Liver (tissue), 9 donors: ENCODE measurements around the gene NFIB. TPM values are rescaled to one million over a fixed set of nuclear protein-coding genes. Genes with fewer than 3 reads are reported as not detected.
A peak's percentile ranks its signal among the peaks of the same experiment; 100 is the strongest.

ENCODE experiments used
- DNase-seq: peaks from one replicate; pipeline ENCODE4 v3.0.0-alpha.2; 2017; ENCODE audit warnings: low spot score
- H3K27ac ChIP-seq, 2 donors: one replicate each; pipeline ENCODE4 v1.7.0; 2013; ENCODE audit warnings: inconsistent platforms in 2 of 2, low read length in 2 of 2, control low read depth in 1 of 2, low read depth in 1 of 2, mild to moderate bottlenecking in 1 of 2
- H3K27me3 ChIP-seq, 4 donors: one replicate each; pipeline versions ENCODE4 v1.6.1 to v1.7.0; 2013; ENCODE audit warnings: low read length in 3 of 4, inconsistent platforms in 1 of 4, mild to moderate bottlenecking in 1 of 4, moderate library complexity in 1 of 4; ENCODE audit not compliant: control insufficient read depth in 4 of 4, insufficient read depth in 4 of 4
- H3K36me3 ChIP-seq, 4 donors: one replicate each; pipeline versions ENCODE4 v1.6.1 to v1.7.0; 2013; ENCODE audit warnings: low read length in 3 of 4, mild to moderate bottlenecking in 3 of 4, low read depth in 1 of 4, moderate library complexity in 1 of 4; ENCODE audit not compliant: control insufficient read depth in 4 of 4, insufficient read depth in 3 of 4
- H3K4me1 ChIP-seq, 4 donors: one replicate each; pipeline versions ENCODE4 v1.6.1 to v1.7.0; 2013; ENCODE audit warnings: low read length in 3 of 4, mild to moderate bottlenecking in 3 of 4, moderate library complexity in 1 of 4; ENCODE audit not compliant: control insufficient read depth in 4 of 4, insufficient read depth in 4 of 4
- H3K4me3 ChIP-seq, 3 donors: one replicate each; pipeline versions ENCODE4 v1.6.1 to v1.7.0; 2013; ENCODE audit warnings: low read length in 3 of 3, control low read depth in 1 of 3, low read depth in 1 of 3, mild to moderate bottlenecking in 1 of 3
- H3K9ac ChIP-seq, 2 donors: one replicate each; pipeline ENCODE4 v1.7.0; 2013; ENCODE audit warnings: low read length in 2 of 2, mild to moderate bottlenecking in 2 of 2, moderate library complexity in 2 of 2, control low read depth in 1 of 2, low read depth in 1 of 2
- H3K9me3 ChIP-seq, 4 donors: one replicate each; pipeline versions ENCODE4 v1.6.1 to v1.7.0; 2013; ENCODE audit warnings: low read length in 3 of 4; ENCODE audit not compliant: control insufficient read depth in 4 of 4
- EGR1 ChIP-seq, 2 donors: IDR thresholded peaks; 2 replicates each; pipeline ENCODE4 v1.6.1; 2016 to 2018; ENCODE audit warnings: antibody characterized with exemption in 2 of 2, low read depth in 2 of 2
- FOXA1 ChIP-seq: IDR thresholded peaks from 2 replicates; pipeline ENCODE4 v1.6.1; 2016; ENCODE audit warnings: antibody characterized with exemption
- FOXA2 ChIP-seq: IDR thresholded peaks from 2 replicates; pipeline ENCODE4 v1.6.1; 2016; ENCODE audit warnings: antibody characterized with exemption
- GABPA ChIP-seq, 2 donors: IDR thresholded peaks in 1 of 2; conservative IDR thresholded peaks in 1 of 2; 2 replicates each; pipeline ENCODE4 v1.6.1; 2016; ENCODE audit warnings: antibody characterized with exemption in 2 of 2, mild to moderate bottlenecking in 1 of 2, moderate library complexity in 1 of 2
- HNF4A ChIP-seq, 2 donors: conservative IDR thresholded peaks; 2 replicates each; pipeline ENCODE4 v1.6.1; 2016; ENCODE audit warnings: antibody characterized with exemption in 2 of 2, mild to moderate bottlenecking in 2 of 2
- HNF4G ChIP-seq: IDR thresholded peaks from 2 replicates; pipeline ENCODE4 v1.6.1; 2016; ENCODE audit warnings: antibody characterized with exemption
- JUND ChIP-seq, 2 donors: IDR thresholded peaks; 2 replicates each; pipeline ENCODE4 v1.6.1; 2016; ENCODE audit warnings: antibody characterized with exemption in 2 of 2
- NR2F2 ChIP-seq: IDR thresholded peaks from 2 replicates; pipeline ENCODE4 v1.6.1; 2016; ENCODE audit warnings: antibody characterized with exemption
- RAD21 ChIP-seq, 2 donors: IDR thresholded peaks; 2 replicates each; pipeline ENCODE4 v1.6.1; 2016; ENCODE audit warnings: antibody characterized with exemption in 2 of 2, mild to moderate bottlenecking in 2 of 2
- RXRA ChIP-seq, 2 donors: IDR thresholded peaks; 2 replicates each; pipeline ENCODE4 v1.6.1; 2017 to 2018; ENCODE audit warnings: antibody characterized with exemption in 2 of 2, mild to moderate bottlenecking in 1 of 2
- SP1 ChIP-seq: IDR thresholded peaks from 2 replicates; pipeline ENCODE4 v1.6.1; 2018; ENCODE audit warnings: antibody characterized with exemption, mild to moderate bottlenecking
- TAF1 ChIP-seq: conservative IDR thresholded peaks from 2 replicates; pipeline ENCODE4 v1.6.1; 2016; ENCODE audit warnings: antibody characterized with exemption, mild to moderate bottlenecking
- YY1 ChIP-seq: IDR thresholded peaks from 2 replicates; pipeline ENCODE4 v1.6.1; 2016; ENCODE audit warnings: antibody characterized with exemption, mild to moderate bottlenecking
- WGBS: extraction: QIAGEN DNeasy Blood & Tissue Kit; methylation state at CpG from one replicate; pipeline ENCODE4 v1.1.7; 2013; 5-methylcytosine and 5-hydroxymethylcytosine counted together
- polyA plus RNA-seq, 2 donors: library from polyadenylated mRNA; stranded (reverse) in 1 of 2; unstranded in 1 of 2; fragments of 200-250 nt in 1 of 2; fragments of >200 nt in 1 of 2; fragmentation: Nextera tagmentation in 1 of 2; extraction: Ambion mirVana in 1 of 2; gene quantifications; one replicate each; pipeline versions ENCODE4 v1.2.1 to v1.2.3, GENCODE V29; 2013 to 2015
- total RNA-seq, 2 donors: library from RNA; depleted of rRNA; stranded (reverse); fragments of >200 nt; gene quantifications; one replicate each; pipeline ENCODE4 v1.2.3, GENCODE V29; 2014
- TF ChIP-seq, protein P1 (sequence below): IDR thresholded peaks from 2 replicates; pipeline ENCODE4 v1.6.1; 2016; ENCODE audit warnings: antibody characterized with exemption
- TF ChIP-seq, protein P2 (sequence below): IDR thresholded peaks from 2 replicates; pipeline ENCODE4 v1.6.1; 2016; ENCODE audit warnings: antibody characterized with exemption
- TF ChIP-seq, protein P3 (sequence below): IDR thresholded peaks from 2 replicates; pipeline ENCODE4 v1.6.1; 2016; ENCODE audit warnings: antibody characterized with exemption
- TF ChIP-seq, protein P4 (sequence below): IDR thresholded peaks from 2 replicates; pipeline ENCODE4 v1.6.1; 2016; ENCODE audit warnings: antibody characterized with exemption, mild to moderate bottlenecking
- TF ChIP-seq, protein P5 (sequence below): fragments of 150-350 bp; IDR thresholded peaks from 2 replicates; pipeline ENCODE4 v1.5.1; 2017; ENCODE audit warnings: improper control_type of control experiment, low read depth, low read length; ENCODE audit not compliant: missing input control
- donor health status: healthy.
- donor health status: healthy.
- donor health status: healthy.
- donor health status: healthy.
- donor health status: healthy.

The NFIB gene
- total and polyA plus RNA-seq, 4 donors, result 3.2 to 23.2 (median 8.0) TPM

DNA sequence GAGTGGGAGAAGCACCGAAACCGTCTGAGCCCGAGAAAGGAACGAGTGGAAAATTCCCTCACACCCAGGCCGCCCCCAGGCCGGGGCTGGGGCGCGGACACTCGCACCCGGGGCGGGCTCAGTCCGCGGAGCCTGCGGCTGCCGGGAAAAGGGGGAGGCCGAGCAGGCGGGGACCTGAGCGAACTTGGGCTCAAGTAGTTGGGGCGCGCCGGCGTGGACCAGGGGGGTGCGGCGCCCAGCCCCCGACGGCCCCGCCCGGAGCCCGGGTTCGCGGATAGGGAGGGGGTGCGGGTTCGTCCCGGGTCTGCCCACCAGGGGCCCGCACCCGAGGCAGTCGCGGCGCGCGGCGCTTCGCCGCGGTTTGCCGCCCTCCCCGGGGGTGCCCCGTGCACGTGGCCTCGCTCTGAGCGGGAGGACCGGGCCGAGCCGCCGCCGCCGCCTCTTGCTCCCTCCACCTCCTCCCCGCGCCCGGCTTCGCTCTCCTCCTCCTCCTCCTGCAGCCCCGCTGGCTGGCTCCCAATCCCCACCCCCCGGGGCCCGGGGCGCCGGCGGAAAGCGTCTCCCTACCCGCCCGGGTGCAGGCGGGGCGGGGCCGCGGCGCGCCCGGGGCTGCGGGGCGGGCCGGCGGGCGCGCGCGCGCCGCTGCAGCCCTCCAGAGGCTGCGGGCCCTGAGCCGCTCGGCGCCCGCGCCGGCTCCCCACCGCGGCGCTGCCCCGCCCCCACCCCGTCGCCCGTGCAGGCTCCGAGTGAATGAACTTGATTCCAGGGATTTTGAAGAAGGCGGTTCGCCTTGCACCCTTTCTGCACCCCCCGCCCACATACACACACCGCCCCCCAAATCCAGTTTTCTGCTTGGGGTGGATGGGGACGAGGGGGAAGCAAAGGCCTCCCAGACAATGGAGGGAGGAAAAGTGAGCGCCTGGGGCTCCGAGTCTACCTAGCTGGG, 1.3 kb upstream of the NFIB start:
- TF ChIP-seq YY1, result no peak
- no peak for TF ChIP-seq NR2F2
- TF ChIP-seq RXRA (IDR thresholded peaks at IDR 0.05), result no peak
- TF ChIP-seq, protein P1, sequence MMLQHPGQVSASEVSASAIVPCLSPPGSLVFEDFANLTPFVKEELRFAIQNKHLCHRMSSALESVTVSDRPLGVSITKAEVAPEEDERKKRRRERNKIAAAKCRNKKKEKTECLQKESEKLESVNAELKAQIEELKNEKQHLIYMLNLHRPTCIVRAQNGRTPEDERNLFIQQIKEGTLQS, result no peak
- no peak for TF ChIP-seq JUND (IDR thresholded peaks at IDR 0.05)
- no peak for TF ChIP-seq GABPA (IDR thresholded peaks at IDR 0.05 in 1 of 2, conservative IDR thresholded peaks at IDR 0.05 in 1 of 2)
- WGBS, result under 1% methylated on average over 109 of the region's 109 CpGs
- Histone ChIP-seq H3K9ac (peak overlapping the region; percentile 85 to 86), H3K4me3 (peak overlapping the region; percentile 77 to 95 (median 83)), H3K9me3 (no peaks in the 10 kb centered on the region), H3K36me3 (no peaks in the 10 kb centered on the region), H3K27me3 (no peaks in the 10 kb centered on the region), H3K27ac (peak overlapping the region; percentile 98 to 99), H3K4me1 (peaks cover 5 to 48% (median 31%) of the 10 kb centered on the region in 4 donors)
- peak; percentile 71 for DNase-seq

DNA sequence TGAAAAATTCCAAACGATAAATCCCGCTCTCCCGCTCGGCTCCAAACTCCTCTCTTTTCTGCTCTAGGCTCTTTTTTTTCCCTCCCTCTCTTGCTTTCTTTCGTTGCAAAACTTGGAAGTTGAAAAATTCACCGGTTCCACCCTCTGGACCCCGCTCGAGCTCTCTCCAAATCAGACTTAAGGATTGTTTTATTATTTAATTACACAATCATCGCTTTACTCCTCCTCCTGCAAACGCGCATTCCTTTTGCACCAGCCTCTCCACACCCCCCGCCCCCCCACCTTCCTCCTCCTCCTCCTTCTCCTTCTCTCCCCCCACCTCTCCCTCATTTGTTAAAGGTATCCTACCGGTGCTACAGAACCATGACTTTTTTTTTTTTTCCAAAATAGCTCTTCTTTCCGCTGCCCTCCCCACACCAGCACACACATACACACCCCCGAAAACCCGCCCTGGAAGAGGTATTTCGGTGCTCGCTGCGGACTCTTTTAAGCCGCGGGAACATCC, 535 bp upstream of the NFIB start:
- no peaks in the 10 kb centered on the region for H3K36me3 ChIP-seq
- H3K27ac ChIP-seq, result peak overlapping the region; percentile 98 to 99
- peaks cover 5 to 46% (median 28%) of the 10 kb centered on the region in 4 donors for H3K4me1 ChIP-seq
- H3K4me3 ChIP-seq, result peak overlapping the region; percentile 77 to 95 (median 83)
- TF ChIP-seq FOXA2 (no peak), HNF4G (no peak), SP1 (peak; percentile 23), JUND (IDR thresholded peaks at IDR 0.05) (peak in 1 of 2 donors; percentile 40), RAD21 (IDR thresholded peaks at IDR 0.05) (peak; percentile 19 to 24), NR2F2 (no peak), TAF1 (peak; percentile 59), HNF4A (conservative IDR thresholded peaks at IDR 0.05) (peak; percentile 22 to 29), RXRA (IDR thresholded peaks at IDR 0.05) (peak in 1 of 2 donors; percentile 17), YY1 (no peak), GABPA (IDR thresholded peaks at IDR 0.05 in 1 of 2, conservative IDR thresholded peaks at IDR 0.05 in 1 of 2) (no peak), FOXA1 (no peak), EGR1 (IDR thresholded peaks at IDR 0.05; ENCODE audit: low read depth in 2 of 2) (peak in 1 of 2 donors; percentile 20)
- TF ChIP-seq, protein P2, sequence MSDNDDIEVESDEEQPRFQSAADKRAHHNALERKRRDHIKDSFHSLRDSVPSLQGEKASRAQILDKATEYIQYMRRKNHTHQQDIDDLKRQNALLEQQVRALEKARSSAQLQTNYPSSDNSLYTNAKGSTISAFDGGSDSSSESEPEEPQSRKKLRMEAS, result peak; percentile 10
- TF ChIP-seq, protein P3, sequence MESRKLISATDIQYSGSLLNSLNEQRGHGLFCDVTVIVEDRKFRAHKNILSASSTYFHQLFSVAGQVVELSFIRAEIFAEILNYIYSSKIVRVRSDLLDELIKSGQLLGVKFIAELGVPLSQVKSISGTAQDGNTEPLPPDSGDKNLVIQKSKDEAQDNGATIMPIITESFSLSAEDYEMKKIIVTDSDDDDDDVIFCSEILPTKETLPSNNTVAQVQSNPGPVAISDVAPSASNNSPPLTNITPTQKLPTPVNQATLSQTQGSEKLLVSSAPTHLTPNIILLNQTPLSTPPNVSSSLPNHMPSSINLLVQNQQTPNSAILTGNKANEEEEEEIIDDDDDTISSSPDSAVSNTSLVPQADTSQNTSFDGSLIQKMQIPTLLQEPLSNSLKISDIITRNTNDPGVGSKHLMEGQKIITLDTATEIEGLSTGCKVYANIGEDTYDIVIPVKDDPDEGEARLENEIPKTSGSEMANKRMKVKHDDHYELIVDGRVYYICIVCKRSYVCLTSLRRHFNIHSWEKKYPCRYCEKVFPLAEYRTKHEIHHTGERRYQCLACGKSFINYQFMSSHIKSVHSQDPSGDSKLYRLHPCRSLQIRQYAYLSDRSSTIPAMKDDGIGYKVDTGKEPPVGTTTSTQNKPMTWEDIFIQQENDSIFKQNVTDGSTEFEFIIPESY, result no peak
- TF ChIP-seq, protein P4, sequence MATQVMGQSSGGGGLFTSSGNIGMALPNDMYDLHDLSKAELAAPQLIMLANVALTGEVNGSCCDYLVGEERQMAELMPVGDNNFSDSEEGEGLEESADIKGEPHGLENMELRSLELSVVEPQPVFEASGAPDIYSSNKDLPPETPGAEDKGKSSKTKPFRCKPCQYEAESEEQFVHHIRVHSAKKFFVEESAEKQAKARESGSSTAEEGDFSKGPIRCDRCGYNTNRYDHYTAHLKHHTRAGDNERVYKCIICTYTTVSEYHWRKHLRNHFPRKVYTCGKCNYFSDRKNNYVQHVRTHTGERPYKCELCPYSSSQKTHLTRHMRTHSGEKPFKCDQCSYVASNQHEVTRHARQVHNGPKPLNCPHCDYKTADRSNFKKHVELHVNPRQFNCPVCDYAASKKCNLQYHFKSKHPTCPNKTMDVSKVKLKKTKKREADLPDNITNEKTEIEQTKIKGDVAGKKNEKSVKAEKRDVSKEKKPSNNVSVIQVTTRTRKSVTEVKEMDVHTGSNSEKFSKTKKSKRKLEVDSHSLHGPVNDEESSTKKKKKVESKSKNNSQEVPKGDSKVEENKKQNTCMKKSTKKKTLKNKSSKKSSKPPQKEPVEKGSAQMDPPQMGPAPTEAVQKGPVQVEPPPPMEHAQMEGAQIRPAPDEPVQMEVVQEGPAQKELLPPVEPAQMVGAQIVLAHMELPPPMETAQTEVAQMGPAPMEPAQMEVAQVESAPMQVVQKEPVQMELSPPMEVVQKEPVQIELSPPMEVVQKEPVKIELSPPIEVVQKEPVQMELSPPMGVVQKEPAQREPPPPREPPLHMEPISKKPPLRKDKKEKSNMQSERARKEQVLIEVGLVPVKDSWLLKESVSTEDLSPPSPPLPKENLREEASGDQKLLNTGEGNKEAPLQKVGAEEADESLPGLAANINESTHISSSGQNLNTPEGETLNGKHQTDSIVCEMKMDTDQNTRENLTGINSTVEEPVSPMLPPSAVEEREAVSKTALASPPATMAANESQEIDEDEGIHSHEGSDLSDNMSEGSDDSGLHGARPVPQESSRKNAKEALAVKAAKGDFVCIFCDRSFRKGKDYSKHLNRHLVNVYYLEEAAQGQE, result no peak
- TF ChIP-seq, protein P1, result no peak
- TF ChIP-seq, protein P5, sequence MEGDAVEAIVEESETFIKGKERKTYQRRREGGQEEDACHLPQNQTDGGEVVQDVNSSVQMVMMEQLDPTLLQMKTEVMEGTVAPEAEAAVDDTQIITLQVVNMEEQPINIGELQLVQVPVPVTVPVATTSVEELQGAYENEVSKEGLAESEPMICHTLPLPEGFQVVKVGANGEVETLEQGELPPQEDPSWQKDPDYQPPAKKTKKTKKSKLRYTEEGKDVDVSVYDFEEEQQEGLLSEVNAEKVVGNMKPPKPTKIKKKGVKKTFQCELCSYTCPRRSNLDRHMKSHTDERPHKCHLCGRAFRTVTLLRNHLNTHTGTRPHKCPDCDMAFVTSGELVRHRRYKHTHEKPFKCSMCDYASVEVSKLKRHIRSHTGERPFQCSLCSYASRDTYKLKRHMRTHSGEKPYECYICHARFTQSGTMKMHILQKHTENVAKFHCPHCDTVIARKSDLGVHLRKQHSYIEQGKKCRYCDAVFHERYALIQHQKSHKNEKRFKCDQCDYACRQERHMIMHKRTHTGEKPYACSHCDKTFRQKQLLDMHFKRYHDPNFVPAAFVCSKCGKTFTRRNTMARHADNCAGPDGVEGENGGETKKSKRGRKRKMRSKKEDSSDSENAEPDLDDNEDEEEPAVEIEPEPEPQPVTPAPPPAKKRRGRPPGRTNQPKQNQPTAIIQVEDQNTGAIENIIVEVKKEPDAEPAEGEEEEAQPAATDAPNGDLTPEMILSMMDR, result no peak
- no peaks in the 10 kb centered on the region for H3K9me3 ChIP-seq
- peak; percentile 45 for DNase-seq
- under 1% methylated on average over 21 of the region's 21 CpGs for WGBS
- peak overlapping the region; percentile 86 for H3K9ac ChIP-seq
- H3K27me3 ChIP-seq, result no peaks in the 10 kb centered on the region
